Vagina (tissue), 2 donors: ENCODE data around the gene SCARF2.

Source experiments
- CTCF ChIP-seq, 3 experiments: fragments of 450-650 bp in 2 of 3; fragments of 200-600 bp in 1 of 3; sonication (generic) in 1 of 3; IDR thresholded peaks; one replicate each; pipeline ENCODE4 v1.5.1; 2017 to 2019; ENCODE audit warnings: antibody characterized with exemption in 3 of 3, mild to moderate bottlenecking in 2 of 3, moderate library complexity in 2 of 3
- POLR2A ChIP-seq, 2 donors: fragments of 450-650 bp; IDR thresholded peaks; one replicate each; pipeline ENCODE4 v1.6.1; 2017; ENCODE audit warnings: antibody characterized with exemption in 2 of 2, mild to moderate bottlenecking in 2 of 2, moderate library complexity in 2 of 2
- POLR2AphosphoS5 ChIP-seq, 2 donors: sonication (generic); formaldehyde crosslinking; IDR thresholded peaks; one replicate each; pipeline ENCODE4 v1.9.0; 2017; ENCODE audit warnings: antibody characterized with exemption in 2 of 2, mild to moderate bottlenecking in 2 of 2, low read depth in 1 of 2; ENCODE audit not compliant: insufficient read depth in 1 of 2

GRCh38 chr22:20414450-20414849, 23.2 kb downstream of the SCARF2 start:
- TF ChIP-seq POLR2A (IDR thresholded peaks at IDR 0.05): no peak
- TF ChIP-seq POLR2AphosphoS5 (IDR thresholded peaks at IDR 0.05; ENCODE audit: insufficient read depth in 1 of 2, low read depth in 1 of 2): no peak
- no peak for TF ChIP-seq CTCF (IDR thresholded peaks at IDR 0.05)
